Chondrocyte (in vitro differentiated cells): ENCODE results near the gene RNH1. TPM values are rescaled to one million over a fixed set of nuclear protein-coding genes. Genes with fewer than 3 reads are reported as not detected.

Source experiments
- DNase-seq: peaks from one replicate; pipeline ENCODE4 v3.0.0; 2021; ENCODE audit warnings: mixed read lengths, low spot score
- H3K27ac Mint-ChIP-seq: one replicate; pipeline ENCODE4 v1.8.0; 2021; ENCODE audit warnings: mild to moderate bottlenecking, moderate library complexity, mixed read lengths; ENCODE audit not compliant: unreplicated experiment
- H3K27me3 Mint-ChIP-seq: 2 replicates; pipeline ENCODE4 v1.8.0; 2021; ENCODE audit warnings: low read depth, mixed read lengths
- H3K36me3 Mint-ChIP-seq: 2 replicates; pipeline ENCODE4 v1.8.0; 2021; ENCODE audit warnings: low read depth, mixed read lengths
- H3K4me1 Mint-ChIP-seq: 2 replicates; pipeline ENCODE4 v1.8.0; 2021; ENCODE audit warnings: low read depth, mild to moderate bottlenecking, mixed read lengths
- H3K4me3 Mint-ChIP-seq: one replicate; pipeline ENCODE4 v1.8.0; 2021; ENCODE audit warnings: mild to moderate bottlenecking, moderate library complexity, mixed read lengths; ENCODE audit not compliant: unreplicated experiment
- H3K9me3 Mint-ChIP-seq: 2 replicates; pipeline ENCODE4 v1.8.0; 2021; ENCODE audit warnings: low read depth, mixed read lengths
- CTCF ChIP-seq: fragments of 200-600 bp; sonication (generic); IDR thresholded peaks from 2 replicates; pipeline ENCODE4 v1.5.0; 2021; ENCODE audit warnings: antibody characterized with exemption, mild to moderate bottlenecking, moderate library complexity
- total RNA-seq: library from RNA; stranded (reverse); gene quantifications from 3 replicates; pipeline ENCODE4 v1.2.1, GENCODE V29; 2021

The RNH1 gene
- total RNA-seq, 1 donor from 2014 or later, result 166 TPM

GRCh38 chr11:530960-531831 is 24.2 kb upstream of the RNH1 start:
- Mint-ChIP-seq H3K4me1 (peaks cover 4% of the 10 kb centered on the region), H3K27me3 (no peaks in the 10 kb centered on the region), H3K4me3 (no peak overlapping the region), H3K27ac (no peak overlapping the region), H3K36me3 (no peaks in the 10 kb centered on the region), H3K9me3 (no peaks in the 10 kb centered on the region)
- DNase-seq, result no peak
- no peak for TF ChIP-seq CTCF

GRCh38 chr11:529728-530411 is 22.8 kb upstream of the RNH1 start:
- H3K36me3 Mint-ChIP-seq, result no peaks in the 10 kb centered on the region
- no peaks in the 10 kb centered on the region for H3K27me3 Mint-ChIP-seq
- H3K27ac Mint-ChIP-seq, result no peak overlapping the region
- H3K4me1 Mint-ChIP-seq, result peaks cover 2% of the 10 kb centered on the region
- no peak overlapping the region for H3K4me3 Mint-ChIP-seq
- DNase-seq, result peak; percentile 88
- no peaks in the 10 kb centered on the region for H3K9me3 Mint-ChIP-seq
- no peak for TF ChIP-seq CTCF

GRCh38 chr11:528815-529727 is 22.0 kb upstream of the RNH1 start:
- peaks cover under 1% of the 10 kb centered on the region for H3K36me3 Mint-ChIP-seq
- DNase-seq, result peak; percentile 88
- no peak overlapping the region for H3K27ac Mint-ChIP-seq
- no peak overlapping the region for H3K4me3 Mint-ChIP-seq
- no peaks in the 10 kb centered on the region for H3K27me3 Mint-ChIP-seq
- no peaks in the 10 kb centered on the region for H3K9me3 Mint-ChIP-seq
- peaks cover 2% of the 10 kb centered on the region for H3K4me1 Mint-ChIP-seq
- TF ChIP-seq CTCF, result no peak

GRCh38 chr11:528166-528814 is 21.2 kb upstream of the RNH1 start:
- Mint-ChIP-seq H3K4me3 (no peak overlapping the region), H3K36me3 (peaks cover 2% of the 10 kb centered on the region), H3K27ac (no peak overlapping the region), H3K27me3 (no peaks in the 10 kb centered on the region), H3K4me1 (peaks cover 2% of the 10 kb centered on the region), H3K9me3 (no peaks in the 10 kb centered on the region)
- TF ChIP-seq CTCF, result no peak
- no peak for DNase-seq
